ENCODE measurements around the gene DYSF.
A peak's percentile ranks its signal among the peaks of the same experiment; 100 is the strongest.

The DYSF gene

DNA sequence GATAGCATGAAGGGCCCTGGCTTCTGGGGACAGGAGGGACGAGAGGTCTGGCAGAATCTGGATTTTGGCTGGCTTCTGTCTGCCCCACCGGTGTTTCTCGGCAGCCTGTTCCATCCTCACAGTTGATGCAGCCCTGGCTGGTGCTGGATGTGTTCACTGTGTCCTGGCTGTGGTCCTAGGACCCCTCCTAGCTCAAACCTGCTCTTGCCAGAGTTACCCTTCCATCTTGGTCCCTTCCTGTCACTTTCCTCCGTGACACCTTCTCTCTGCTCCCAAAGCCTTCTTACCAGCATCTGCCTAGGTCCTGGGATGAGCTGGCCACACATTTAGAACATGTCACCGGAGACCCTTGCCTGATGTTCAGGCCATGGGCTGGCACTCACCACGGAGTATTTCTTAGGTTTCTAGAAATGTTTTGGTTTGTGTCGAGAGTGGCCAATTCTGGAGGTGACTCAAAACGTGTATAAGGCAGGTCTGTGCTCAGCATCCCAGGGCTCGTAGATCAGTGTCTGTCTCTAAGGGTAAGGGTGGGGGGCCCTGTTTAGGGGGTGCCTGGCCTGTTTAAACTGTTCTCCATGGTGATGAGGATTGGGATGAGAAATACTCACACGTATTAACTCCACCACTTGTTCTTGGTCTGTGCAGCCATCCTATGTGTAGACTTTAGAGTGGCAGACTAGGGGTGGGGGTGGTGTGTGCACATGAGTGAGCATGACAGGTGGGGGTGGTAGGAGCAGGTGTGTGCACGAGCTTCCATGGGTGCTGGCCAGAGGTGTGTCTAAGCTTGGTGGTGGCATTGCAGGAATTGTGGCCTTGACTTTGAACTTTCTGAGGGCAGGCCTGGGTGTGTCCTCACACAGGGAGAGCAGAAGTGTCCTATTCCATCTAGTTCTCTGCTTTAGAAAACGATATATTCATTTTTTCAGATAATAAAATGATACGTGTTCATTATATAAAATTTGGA lies 162.7 kb downstream of the DYSF start:
- no peak for DNase-seq (ENCODE audit: low spot score)

DNA sequence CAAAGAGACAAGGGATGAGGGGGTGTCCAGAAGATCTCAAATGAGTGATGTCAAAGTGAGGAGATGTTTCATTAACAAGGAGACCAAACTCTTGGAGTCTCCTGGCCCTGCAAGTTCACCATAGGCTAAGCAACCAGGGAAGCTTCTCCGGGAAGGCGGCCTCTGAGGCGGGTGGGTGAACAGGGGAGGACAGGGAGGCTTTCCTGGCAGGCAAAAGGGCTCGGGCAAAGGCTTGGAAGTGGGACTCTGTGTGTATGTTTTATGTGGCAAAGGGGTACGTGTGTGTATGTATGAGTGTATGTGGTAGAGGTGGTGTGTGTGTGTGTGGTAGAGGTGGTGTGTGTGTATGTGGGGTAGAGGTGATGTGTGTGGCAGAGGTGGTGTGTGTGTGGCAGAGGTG lies 163.9 kb downstream of the DYSF start:
- DNase-seq (ENCODE audit: low spot score) = no peak

DNA sequence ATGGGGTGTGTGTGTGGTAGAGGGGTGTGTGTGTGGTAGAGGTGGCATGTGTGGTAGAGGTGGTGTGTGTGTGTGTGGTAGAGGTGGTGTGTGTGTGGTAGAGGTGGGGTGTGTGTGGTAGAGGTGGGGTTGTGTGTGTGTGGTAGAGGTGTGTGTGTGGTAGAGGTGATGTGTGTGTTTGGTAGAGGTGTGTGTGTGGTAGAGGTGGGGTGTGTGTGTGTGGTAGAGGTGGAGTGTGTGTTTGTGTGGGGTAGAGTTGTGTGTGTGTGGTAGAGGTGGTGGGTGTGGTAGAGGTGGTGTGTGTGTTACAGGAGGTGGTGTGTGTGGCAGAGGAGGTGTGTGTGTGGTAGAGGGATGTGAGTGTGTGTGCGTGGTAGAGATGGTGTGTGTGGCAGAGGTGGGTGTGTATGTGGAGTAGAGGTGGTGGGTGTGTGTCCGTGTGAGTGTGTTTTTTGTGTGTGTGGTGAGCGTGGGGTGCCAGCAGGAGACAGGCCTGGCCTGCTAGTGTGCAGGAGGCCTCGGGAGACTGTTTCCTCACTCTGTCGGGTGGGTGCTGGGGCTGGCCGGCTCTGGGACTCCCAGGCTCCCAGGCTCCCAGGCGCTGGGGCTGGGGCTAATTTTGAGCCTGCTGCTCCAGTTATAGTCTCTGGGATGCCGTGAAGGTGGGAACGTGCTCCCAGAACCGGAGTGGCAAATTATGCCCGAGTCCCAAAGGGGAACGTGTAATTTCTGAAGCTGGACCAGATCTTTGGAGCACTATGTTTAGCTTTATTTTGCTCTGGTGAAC lies 165.2 kb downstream of the DYSF start:
- DNase-seq (ENCODE audit: low spot score) = no peak

DNA sequence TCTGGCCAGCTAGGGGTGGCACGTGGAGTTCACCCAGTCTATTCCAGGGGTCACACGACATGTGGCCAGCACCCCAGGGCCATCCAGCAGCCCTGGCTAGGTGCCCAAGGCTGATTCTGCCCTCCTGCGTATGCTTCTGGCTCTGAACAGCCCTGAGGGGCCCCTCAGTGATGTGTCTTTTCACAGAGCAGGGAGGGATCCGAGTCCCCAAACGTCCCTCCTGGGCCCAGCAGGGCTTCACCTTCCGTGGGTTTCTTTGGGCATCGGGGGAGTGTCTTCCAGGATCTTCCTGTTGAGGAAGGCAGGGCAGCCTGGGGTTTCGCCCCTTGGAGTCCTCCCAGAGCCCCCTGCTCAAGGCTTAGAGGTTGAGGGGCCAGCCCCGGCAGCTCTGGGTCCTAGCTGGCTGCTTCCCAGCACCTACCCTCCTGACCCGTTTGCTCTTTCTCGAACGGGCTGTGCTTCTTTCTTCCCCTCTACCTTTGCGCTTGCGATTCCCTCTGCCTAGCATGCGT lies 165.9 kb downstream of the DYSF start:
- DNase-seq (ENCODE audit: low spot score) = no peak

DNA sequence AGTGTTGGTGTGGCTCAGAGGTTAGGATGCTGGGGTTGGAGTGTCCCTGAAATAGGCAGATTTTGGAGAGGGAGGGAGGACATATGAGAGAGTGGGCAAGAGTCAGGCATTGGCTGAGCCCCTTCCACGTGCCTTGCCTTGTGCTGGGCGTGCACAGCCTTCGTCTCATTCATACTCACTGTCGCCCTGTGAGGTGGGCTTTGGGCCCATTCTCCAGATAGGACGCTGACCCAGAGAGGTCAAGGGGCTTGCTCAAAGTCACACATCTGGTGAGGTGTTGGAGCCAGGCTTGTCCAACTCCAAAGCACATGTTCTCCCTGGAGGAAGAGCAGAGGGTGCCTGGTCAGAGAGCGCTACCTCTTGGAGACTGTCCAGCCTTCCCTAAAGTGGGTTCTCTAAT lies 166.8 kb downstream of the DYSF start:
- no peak for DNase-seq (ENCODE audit: low spot score)

DNA sequence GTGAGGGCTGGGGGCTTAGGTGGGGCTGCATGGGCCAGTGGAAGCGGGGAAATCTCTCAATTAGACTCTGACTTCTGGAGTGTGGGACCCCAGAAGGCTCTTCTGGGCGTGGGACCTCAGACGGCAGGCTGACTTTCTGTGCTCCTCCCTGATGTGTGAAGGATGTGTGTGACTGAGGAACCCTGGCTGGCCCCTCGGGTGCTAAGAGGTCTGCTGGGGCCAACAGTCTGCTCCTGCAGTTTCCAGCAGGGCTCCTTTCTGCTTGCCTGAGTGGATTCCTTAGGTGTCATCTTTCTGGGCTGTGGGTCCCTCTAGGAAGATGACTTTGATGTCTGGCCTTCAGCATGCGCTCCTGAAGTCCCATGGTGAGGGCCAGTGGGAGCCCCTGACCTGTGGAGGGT lies 167.5 kb downstream of the DYSF start:
- no peak for DNase-seq (ENCODE audit: low spot score)

DNA sequence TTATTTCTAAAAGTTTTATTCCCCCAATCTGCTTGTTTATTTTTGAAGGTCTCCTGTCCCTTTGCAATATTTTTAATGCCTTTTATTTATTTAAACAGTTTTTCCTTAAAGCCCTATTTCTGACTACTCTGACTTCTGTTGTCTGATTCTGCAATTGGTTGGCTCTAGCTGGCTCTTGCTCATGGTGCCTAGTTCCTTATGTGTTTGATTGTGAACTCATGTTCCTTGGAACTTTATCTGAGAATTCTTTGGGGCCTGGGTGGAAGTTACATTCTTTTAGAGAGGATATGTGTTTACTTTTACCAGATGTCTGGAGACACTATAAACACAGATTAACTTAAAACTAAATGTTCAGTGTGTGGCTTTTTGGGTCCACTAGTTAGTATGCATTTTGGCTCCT lies 175.9 kb downstream of the DYSF start:
- no peak for DNase-seq (ENCODE audit: low spot score)

DNA sequence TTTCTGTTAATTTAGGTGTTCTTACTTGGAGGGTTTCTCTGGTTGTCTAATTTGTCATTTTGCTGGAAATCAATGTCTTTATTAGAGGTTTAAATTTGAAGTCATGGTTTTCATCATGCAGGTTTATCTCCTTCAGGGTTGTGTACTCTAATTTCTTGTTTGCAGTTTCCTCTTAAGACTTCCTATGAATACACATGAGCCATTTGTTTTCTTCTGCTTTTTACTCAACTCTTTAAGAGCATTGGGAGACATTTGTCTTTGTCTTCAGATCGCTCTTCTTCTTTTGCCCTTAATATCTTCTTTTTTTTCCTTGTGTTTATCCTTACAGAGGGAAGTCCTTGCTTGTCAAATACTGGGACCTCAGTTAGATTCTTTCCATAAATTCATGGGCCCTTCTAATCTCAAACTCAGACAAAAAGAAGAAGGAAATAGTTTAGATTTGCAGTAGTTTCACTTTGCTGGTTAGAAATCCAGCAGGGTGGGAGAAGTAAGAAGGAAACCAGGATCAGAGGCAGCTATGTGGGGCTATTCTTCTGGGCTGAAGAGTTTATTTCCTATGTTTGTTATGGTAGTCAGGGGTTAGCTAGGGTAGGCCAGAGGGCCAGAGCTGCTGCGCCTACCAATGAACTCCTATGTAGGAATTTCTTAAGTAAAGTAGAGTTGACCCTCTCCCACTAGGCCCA lies 176.6 kb downstream of the DYSF start:
- no peak for DNase-seq (ENCODE audit: low spot score)

DNA sequence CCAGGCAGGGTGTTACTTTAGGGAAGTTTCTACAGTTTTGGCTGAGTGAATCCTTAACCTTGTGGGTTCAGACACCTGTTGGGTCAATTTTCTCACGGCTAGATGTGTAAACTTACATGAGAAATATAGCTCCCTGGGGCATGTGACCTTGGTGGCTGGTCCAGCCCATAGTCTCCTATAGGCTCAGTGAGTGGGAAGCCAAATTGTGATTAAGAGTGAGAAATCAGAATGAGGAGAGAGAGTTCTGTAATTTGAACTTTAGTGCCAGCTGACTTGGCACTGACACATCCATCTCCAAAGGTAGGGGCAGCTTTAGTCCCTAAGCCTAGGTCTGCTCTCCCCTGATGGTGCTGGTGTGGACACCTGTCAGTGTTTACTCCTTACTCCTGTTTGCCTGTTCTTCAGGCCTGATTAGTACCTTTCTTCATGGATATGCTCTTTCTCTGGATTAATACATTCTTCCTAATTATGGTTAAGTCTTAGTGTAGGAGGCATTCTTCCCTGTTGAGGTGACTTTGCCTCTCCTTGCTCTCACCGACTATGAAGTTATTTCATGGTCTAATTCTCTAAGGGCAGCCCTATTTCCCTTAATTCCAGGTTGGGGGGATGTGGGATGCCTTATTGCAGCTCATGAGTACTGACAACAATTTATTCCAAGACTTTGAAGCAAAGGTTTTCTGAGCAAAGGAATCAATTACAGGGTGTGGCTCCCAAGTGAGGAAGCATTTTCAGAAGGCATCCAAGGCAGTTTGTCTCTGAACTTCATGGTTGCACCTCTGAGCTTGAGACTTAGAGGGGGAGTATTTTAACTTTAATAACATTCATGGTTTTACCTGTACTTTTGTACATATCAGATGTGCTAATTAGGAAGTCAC lies 177.3 kb downstream of the DYSF start:
- no peak for DNase-seq (ENCODE audit: low spot score)

DNA sequence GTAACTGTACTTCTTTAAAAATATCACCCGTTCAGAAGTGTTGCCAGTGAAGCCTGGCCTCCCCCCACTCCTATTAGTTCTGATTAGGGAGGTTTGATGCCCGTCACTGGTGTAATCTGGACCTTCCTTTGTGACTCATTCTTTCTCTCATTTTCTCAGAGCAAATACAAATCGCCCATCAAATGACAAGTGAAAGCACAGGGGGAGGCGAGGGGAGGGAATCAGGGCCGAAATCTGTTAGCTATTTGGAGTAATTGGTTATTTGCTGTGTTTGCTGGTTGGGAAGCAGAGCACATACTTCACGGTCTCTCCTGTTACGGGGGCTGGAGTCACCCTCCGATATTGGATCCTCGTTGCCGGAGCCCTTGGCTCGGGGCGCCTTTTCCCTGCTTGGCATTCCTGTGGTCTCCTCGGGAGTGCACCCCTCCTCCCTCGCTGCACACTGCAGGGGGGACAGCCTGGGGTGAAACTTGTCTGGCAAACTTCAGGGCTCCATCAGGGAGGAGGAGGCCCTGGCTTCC lies 178.1 kb downstream of the DYSF start:
- peak; percentile 78 for DNase-seq (ENCODE audit: low spot score)

DNA sequence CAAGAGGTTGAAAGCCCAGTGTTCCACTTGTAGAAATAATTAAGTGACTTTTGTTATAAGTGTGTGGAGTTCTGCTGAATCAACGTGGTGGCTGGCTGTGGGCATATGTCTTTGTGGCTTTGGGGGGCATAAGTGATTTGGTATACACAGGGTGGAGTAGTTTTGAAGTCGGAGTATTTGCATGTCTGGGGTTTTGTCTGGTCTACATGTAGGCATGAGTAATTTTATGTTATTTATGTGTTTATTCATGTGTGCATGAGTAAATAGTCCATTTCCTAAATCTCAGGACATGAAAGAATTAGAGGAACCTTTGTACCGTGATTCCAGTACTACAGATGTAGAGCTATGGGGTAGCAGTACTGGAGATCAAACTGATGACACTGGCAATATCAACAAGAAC lies 179.7 kb downstream of the DYSF start:
- DNase-seq (ENCODE audit: low spot score) = no peak

DNA sequence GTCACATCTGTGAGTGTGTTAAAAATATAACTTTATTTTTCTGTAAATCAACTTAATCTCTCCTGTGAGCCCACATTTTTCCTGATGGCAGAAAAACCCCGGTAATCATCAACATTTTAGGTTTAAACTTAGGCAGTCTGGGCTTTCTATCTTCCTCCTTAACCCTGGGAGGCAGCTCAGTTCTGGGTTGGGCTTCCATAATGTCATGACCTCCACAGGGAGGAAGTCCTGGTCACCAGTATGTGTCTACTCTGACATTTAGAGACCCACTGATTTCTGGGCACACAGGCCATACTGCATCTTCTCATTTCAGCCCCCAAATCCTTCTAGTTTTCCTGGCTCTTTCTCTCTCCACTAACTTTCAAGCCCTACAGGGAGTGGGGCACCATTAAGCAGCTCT lies 181.2 kb downstream of the DYSF start:
- no peak for DNase-seq (ENCODE audit: low spot score)

DNA sequence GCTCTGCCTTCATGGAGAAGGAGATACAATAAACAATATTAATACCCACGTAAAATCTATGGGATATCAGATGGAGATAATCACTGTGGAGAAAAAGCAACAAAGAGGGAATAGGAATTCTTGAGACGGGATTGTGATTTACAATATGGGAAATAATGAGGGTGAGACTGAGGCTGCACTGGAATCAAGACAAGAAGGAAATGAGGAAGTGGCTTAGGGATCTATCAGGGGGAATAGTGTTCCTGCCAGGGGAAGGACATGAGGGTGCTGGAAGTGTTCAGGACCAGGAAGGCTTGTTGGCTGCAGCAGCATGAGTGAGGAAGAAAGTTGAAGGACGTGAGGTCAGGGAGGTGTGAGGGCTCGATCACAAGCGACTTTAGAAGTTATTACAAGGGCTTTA lies 182.4 kb downstream of the DYSF start:
- DNase-seq (ENCODE audit: low spot score) = no peak

DNA sequence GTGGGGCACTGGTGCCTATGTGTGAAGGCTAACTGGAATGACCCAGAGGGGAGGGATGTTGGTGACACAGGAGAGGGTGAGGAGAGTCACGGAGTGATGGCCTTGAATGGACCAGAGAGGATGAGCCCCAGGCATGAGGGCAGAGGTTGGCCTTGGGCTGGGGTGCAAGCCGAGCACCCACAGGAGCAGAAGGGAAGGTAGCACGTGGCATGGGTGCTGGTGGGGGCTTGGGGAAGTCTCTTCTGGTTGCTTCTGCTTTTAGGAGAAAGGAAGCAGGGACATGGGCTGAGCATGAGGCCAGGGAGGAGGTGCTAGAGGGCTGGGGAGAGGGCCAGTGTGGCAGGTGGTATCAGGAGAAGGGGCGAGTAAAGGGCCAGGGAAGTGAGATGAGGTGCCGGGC lies 183.8 kb downstream of the DYSF start:
- no peak for DNase-seq (ENCODE audit: low spot score)

DNA sequence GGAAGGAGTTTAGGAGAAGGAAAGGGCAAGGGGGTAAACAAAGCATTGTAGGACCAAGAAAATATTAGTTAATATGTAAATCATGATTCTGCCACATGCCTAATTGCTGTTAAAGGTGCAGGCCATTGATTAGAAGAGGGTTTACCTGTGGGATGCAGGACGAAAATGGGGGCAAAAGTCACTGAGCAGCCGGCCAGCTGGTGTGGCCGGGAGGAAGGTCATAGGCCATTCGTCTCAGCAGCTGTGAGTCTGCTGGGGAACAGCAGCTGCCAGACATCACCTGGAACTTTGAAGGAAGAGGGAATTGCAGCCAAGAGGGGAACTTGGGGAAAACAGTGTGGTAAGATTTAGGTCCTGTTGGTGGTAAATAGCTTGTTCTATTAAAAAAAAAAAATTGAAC lies 184.4 kb downstream of the DYSF start:
- no peak for DNase-seq (ENCODE audit: low spot score)

DNA sequence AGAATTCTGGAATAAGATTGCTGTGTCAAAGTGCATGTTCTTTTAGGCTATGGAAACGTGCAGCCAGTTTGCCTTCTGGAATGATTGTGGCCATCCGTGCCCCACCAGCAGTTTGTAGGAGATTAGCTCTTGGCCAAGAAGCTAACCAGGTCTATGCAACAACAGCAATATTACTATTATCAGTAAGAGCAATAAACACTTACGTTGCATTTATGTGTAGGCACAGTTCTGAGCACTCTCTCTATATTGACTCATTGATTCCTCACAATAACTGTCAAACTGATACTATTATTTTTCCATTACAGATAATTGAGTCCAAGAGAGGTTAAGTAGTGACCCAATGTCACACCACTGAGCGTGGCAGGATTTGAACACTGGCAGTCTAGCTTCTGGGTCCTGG lies 186.4 kb downstream of the DYSF start:
- no peak for DNase-seq (ENCODE audit: low spot score)

DNA sequence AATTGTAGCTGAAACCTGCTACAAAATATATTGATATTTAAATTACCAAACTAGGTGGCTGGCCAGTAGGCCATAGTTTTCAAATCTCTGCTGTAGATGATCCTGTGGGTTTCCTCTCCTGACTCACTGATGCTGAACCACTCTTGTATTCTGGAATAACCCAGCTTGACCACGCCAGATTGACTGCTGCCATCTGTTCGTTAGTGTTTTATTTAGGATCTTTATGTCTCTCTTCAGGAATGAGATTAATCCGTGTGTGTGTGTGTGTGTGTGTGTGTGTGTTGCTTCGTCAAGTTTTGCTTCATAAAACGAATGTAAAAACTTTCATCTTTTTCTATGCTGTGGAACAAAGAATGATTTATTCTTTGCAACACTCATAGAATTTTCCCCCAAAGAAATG lies 187.1 kb downstream of the DYSF start:
- no peak for DNase-seq (ENCODE audit: low spot score)

DNA sequence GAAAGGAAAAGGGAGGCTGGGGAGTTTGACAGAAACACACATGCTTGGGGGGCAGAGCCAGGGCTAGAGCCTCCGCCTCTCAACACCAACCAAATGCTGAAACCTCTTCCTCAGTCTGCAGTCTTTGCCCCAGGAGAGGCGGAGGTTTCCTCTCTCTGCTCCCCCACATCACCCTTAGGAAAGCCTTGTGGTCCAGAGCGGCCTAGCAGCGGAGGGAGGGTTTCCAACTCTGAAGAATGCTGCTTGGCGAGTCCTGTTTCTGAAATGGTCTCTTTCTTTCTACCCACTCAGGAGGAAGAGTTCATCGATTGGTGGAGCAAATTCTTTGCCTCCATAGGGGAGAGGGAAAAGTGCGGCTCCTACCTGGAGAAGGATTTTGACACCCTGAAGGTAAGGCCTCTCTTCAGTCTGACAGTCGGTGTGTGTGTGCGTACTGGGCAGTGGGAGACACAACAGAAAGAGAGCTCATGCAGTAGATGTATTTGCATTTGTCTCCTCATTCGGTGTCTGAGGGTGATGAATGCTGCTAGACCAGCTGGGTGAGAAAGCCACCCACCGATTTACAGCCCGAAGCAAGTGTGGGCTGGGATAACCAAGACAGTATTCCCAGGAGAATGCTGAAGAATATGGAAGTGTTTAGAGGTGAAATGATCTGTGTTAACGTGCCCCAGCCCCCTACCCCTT lies 190.5 kb downstream of the DYSF start:
- DNase-seq (ENCODE audit: low spot score) = no peak

DNA sequence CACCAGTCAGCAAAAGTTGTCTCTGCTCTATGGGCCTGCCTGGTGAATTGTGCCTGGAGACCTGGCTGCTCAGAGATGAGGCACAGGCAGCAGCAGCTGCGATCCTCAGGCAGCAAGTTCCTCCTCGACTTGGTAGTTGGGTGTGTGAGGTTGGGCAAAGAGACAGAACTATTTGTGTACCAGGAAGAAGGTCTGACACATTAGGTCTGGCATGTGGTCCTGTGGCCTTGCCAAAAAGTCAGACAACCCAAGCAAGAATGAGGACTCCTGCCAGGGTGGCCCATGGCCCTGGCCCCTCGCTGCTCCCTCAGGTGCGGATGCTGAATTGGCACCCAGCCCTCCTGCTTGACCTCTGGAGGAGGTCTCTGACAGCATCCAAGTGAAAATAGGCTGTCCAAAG lies 192.7 kb downstream of the DYSF start:
- DNase-seq (ENCODE audit: low spot score) = peak; percentile 85

DNA sequence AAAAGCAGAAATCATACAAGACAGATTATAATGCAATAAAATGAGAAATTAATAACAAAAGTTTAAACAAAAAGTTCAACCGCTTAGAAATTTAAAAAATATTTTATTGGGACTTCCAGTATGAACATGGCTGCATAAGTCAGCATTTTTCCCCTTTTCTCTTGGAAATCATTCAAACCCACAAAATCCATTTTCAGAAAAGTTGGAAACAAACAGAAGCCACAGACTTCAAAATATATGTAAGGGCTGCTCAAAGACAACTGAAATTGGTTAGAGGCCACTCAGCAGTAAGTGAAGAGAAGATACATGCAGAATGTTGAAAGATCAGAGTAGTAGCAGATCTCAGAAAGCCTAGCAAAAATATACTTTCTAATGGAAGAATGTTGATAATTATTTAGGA lies 194.0 kb downstream of the DYSF start:
- no peak for DNase-seq (ENCODE audit: low spot score)

DNA sequence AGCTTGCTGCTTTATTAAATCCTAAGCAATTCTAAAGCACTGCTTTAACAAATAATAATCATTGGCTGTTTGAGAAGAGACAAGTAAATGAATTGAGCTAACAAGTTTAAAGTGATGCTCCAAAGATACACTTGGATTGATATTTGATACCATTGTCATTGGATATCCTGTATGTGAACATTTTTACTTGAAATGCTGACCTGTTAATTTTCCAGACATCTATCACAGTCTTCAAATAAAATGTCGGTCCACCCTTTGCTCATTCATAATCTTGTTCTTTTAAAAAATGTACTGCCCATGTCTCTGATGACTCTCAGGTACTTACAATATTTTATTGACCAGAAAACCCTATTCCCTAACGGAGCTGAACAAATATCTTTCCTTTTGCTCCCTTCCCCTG lies 202.1 kb downstream of the DYSF start:
- no peak for DNase-seq (ENCODE audit: low spot score)
